GM19351 (cell line): Measurements from ENCODE around the gene EMID1.

Source experiments
- ATAC-seq: cut with Tn5 transposase; IDR thresholded peaks from one replicate; pipeline ENCODE4 v1.9.1; 2021; ENCODE audit warnings: mild to moderate bottlenecking, moderate library complexity; ENCODE audit not compliant: unreplicated experiment

The EMID1 gene

DNA sequence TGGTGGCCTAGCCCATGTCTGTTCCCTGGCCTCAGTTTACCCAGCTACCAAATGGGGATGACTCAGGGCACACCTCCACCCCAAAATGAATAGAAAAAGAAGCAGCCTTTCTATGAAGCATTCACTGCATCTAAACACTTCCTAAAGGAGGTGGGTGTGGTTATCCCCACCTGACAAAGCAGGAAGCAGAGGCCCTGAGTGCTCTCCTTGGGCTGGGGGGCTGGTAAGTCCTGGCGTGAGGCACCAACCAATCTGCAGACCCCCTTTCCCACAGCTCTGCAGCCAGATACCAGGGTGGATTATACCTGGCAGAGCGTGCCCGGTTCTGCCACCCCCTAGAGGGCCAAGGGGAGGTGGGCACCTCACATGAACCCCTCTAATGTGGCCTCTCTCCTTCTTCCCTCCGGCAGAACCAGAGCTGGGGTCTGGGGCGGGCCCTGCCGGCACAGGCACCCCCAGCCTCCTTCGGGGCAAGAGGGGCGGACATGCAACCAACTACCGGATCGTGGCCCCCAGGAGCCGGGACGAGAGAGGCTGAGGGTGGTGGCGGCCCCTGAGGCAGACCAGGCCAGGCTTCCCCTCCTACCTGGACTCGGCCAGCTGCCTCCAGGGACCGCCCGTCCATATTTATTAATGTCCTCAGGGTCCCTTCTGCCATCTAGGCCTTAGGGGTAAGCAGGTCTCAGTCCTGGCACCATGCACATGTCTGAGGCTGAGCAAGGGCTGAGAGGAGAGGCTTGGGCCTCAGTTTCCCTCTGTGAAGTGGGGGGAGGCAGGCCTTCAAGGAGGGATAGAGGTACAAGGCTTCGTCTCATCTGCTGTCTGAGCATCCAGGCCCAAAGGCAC, 52.9 kb downstream of the EMID1 start:
- ATAC-seq, result no peak

DNA sequence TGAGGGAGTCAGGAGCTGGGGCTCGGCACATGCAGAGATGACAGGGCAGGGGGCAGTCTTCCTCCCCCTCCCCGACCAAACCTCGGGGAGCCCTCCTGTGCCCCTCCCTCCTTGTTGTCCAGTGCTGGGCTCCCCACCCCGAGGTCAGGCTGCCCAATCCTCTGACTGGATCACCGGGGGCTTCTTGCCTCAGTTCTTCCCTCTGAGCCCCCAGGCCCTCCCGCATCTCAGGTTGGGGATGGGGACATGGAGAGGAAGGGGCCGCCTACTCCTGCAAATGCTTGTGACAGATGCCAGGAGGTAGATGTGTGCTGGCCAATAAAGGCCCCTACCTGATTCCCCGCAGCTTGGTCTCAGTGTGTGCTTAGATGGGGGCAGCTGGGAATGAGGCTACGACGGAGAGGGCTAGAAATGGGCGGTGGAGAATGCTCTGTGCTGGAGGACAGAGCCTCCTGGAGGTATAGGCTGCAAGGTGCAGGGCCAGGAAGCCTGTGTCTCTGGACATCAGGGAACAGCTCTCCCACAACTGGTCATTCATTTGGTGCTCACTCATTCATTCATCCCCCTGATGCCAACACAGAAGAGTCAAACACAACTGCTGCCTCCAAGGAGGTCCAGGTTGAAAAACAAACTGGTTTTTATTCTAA, 53.7 kb downstream of the EMID1 start:
- ATAC-seq, result no peak

DNA sequence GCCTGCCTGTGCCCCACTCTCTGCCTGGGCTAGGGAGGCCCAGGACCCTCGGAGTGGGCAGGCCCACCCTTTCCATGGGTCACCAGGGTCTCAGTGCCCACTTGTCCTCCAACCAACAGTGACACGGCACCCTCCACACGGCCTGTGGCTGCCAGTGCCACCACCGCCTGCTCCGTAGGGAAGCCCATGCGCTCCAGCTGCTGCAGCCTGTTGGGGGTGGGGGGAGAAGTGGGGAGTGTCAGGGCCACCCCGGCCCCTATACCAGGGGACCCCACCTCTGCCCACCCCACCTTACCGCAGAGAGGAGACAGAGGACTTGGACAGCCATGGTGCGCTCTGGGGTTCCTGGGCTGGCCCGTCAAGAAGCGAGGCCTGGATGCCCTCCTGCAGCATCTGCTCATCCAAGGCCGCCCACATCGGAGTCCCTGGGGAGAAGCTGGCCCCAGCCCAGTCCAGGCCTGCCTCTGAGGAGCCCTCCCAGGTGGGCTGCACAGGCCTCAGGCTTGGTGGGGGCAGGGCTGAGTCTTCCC, 54.4 kb downstream of the EMID1 start:
- ATAC-seq, result no peak

DNA sequence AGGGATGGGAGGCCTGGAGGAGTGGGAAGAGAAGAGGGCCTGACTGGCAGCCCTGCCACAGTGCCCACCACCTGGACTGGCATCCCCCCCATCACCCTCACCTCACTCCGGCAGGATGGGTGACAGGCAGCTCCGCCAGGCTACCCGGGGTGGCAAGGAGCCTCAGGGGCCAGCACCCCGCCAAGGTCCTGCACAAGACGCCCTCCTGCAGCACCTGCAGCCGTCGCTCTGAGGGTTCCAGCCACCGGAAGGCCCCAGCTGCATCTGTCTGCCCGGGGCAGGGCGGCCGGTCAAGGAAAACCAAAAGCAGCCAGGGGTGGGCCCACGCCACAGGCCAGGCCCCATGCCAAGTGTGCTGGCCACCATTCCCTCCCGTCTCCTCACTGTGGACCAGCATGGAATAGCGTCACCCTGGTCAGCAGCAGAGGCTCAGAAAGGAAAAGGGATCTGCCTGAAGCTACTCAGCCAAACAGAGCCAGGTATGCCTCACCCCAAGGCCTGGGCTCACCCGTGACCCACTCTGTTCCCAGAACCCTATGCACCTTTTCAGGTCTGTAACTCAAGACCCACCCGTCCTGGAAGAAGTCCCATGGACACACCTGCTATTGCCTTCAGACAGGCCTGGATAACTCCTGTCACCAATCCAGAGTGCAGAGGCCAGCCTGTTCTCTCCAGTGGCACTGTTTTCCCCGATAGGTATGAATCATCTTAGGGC, 55.1 kb downstream of the EMID1 start:
- ATAC-seq, result no peak

DNA sequence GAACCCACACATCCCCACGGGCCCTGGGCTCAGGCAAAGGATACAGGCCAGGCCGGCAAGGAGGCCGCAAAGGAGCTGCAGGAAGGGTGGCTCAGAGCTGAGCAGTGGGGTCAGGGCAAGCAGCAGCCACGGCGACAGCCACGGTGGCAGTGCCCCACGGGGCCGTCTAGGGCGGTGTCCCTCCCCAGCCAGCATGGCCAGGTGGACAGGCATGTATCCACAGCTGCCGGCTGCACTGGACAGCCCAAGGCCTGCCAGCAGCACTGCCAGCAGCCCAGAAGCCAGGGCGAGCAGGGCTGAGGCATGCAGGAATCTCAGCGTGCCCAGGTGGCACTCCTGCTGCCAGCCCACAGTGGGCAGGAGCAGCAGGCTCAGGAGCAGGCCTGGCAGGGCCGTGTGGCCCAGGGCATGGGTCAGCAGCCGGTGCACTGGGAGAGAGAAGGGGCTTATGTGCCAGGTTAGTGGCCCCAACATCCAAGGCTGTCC, 58.1 kb downstream of the EMID1 start:
- no peak for ATAC-seq

DNA sequence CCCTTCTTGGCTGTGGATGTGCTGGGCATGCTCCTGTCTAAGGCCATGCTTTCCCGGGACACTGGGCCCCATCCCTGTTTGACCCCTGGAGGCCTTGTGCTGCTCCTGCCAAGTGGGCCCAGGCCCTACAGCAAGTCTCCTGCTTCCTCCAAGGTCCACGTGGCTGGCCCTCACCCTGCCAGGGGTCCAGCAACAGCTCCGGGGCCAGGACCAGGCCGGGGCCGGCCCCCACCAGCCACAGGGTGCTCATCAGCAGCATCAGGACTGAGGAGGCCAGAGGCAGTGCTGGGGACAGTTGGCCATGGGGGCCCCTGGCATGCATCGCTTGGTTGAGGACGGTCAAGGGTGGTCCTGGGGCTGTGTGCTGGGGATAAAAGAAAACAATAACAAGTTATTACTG, 59.6 kb downstream of the EMID1 start:
- no peak for ATAC-seq

DNA sequence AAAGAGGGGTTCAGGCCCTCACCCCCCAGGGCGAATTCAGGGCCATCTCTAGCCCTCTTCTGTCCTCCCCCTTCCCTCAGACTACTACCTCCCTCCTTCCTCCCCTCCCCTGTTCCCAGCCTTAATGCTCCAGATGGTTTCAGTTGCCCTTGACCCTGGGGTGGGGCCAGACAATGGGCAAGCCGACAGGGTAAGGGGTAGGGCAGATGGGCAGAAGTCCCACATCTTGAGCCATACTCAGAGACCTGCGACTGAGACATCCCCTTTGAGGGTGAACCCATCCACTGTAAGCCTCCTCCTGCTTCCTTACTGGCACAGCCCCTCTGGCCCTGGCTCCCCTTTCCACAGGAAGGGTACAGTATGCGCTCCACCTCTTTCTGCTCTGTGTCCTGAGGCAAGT, 60.2 kb downstream of the EMID1 start:
- ATAC-seq, result no peak

DNA sequence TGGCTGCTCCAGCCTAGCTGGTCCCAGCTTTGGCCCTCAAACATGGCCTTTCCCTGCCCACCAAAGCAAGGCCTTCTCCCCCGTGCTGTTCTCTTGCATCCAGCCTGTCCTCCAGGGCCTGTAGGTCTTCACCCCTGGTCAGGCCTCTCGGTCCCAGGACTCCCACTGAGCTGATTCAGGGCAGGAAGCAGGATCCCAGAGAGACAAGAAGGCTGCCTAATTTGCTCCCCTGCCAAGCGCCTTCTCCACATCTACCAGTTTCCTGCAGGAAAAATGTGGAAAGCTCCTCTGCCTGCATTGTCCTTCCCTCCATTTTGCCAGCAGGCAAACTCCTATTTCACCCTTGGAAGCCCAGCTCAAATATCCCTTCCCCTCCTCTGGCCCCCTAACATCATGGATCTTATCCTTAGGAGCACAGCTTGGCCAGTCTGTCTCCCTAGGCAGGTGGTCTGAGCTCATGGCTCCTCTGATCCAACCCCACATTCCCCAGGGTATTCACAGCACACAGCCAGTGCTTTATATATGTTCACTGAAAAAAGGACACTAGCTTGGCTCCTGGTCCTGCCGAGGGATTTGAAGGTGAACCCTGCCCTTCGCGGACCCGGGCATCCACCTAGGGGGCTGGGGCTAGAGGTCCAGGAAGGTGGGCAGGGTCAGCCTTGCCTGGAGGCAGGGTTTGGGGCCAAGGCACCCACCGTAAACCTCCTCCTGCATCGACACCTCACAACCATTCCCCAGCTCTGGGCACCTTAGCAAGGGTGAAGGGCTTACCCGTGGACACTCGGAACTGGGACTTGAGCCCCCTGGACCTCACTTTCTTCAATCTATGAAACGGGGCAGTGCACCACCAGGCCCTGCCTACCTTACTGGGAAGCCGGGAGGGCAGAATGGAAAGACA, 61.1 kb downstream of the EMID1 start:
- no peak for ATAC-seq

DNA sequence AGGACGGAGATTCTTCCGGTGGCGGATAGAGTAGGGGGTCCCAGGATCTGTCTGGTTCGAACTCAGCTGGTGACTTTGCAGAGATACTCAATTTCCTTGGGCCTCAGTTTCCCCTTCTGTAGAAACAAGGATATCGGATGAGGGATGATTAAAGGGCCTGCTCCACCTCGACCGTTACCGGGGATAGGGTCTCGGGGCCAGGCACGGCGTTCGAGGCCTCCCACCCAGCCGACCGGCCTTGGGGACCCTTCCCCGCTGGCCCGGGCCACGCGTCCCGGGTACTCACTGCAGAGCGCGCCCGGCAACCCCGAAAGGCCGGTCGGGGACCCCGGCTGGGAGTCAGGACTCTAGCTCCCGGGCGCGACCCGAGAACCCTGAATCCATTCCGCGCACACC, 61.8 kb downstream of the EMID1 start:
- ATAC-seq, result no peak

DNA sequence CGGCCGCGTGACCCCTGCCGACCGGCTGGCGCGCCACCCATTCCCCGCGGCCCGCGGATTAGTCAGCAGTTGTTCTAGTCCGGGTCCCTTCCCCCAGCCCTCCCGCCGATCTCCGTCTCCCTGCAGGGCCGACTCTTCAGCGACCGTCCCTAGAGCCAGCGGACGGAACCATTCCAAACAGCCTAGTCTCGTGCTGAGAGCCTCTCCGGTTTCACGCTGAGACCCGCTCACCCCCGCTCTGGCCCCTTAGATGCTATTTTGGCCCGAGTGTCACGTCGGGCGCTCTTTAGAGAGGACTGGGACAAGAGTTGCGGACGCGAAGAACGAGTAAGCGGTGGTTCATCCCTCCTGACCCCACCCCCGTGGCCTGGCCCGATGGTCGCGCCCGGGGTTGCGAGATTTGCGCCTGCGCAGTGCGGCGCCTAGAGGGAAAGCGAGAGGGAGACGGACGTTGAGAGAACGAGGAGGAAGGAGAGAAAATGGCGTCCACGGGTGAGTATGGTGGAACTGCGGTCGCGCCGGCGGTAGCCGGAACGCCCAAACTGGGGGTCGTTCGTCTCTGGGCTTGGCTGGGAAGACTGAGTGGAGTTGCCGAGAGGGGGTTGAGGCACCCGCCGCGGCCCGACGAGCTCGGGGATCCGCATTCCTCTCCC, 62.3 kb downstream of the EMID1 start, which contains the start of the genes EWSR1 and RHBDD3:
TSS of gene EWSR1 (plus strand) at position 411 of the 653 bp plus-strand sequence. CDS start at position 480, 69 bp downstream.
TSS of gene RHBDD3 (minus strand) at position 124 of the 653 bp plus-strand sequence. CDS start 2,355 bp downstream, outside the sequence.
- peak; percentile 75 for ATAC-seq

DNA sequence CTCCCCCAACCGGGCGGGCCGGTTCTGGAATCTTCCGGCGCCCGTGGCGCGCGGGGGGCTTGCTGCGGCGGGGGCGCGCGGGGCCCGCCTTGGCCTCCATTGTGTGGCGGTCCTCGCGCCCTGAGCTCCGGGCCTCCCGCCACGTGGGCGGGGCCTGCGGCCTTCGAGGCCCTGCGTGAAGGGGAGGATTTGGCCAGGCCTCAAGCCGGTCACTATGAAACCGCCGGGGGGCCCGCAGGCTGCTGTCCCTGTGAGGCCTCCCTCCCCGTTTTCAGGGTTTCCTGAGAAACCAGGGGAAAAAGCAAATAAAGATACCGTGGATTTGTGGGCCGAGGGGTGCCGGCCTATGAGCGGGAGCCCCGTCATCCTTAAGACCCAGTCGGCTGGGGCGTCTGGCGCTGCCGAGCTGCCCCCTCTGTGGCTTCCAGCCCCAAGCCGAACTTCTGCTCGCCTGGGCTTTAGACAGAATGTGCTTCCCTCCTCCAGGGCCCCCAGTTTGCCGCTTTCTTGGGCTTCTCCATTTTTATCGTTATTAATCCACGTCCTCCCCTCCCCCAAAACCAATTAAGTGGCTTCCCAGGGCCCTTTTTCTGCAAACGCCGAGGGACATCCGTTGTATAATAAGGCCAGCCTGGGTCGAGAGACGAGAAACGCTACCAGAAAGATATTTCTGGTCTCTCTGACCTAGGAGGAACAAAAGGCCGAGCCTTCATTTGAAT, 63.0 kb downstream of the EMID1 start:
- peak; percentile 31 for ATAC-seq

DNA sequence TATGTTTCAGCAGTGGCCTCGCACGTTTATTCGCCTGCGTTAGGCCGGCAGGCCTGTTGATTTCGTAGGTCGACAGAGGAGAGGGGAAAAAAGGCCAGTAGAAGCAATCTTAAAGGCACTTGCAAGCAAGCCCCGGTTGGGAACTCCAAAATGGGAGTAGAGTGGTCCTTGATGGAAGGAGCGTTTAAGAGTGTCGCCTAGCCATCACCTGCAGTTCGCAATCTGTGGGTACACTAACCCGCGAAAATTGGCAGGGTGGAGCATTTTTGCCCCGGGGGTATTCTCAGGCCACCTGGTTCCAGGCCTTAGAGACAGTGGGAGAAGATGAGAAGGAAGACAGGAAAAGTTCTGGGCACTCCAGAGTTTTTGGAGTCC, 63.5 kb downstream of the EMID1 start:
- no peak for ATAC-seq

DNA sequence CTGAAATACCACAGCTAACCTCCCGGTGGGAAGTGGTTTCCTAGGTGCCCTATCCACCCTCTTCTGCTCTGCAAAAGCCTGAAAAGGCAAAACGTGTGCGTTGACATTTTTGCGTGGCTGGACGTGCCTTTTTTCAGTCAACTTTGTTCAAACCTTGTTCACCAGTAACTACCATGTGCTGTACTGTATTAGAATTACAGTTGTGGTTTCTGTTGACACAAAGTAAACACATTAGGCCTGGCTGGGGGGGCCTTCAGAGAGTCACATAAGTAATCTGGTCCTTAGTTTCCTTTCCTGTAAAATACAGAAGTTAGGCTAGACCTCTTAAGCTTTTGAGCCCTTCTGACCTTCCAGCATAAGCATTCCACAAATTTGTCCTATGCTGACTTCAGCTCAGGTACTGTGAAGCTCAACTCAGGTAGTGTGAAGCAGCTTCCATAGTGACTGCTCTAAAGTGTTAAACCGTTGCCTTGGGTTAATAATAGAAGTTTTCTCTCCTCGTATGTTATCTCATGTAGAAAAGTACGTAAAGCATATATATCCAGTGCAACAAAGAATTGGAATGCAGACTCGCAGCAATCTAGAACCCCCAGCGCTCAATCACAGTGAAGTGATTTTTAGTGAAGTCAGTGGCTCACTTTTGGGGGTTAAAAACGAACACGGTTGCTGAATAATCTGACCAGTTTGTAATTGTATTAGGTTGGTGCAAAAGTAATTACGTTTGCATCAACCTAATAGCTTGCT, 64.2 kb downstream of the EMID1 start:
- no peak for ATAC-seq

DNA sequence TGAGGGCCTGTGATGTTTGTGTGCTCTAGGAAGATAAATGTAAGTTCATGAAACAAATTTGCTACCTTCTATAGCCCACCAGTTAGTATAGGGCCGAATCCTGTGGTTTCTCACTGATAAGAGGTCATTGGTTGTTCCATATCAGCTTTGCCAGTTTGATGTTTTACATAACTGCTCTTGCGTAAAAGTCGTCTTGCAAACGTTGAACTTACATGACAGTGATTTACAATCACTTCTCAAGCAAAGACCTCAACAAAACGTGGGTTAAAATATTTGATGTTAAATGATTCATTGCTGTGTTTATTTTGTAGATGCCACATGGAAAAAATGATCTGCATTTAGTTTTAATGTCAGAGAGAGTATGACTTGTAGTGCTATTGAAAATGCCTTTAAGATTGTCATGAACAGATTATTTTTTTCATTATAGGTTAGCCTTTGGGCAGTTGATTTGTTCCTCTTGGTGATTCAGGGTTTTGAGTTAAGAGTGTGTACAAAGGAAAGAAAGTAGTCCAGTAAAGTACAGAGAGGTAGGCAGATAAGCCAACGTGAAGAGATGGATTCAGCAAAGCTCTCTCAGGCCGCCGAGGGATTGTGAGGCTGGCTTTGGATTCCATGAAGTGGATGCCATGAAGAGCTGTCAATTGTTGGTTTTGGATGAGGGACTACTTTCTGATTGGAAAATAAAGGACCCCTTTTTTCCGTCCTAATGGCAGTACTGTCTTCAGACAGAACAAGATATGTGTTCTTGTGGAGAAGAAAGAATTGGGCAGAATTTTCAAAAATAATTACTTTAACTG, 65.0 kb downstream of the EMID1 start:
- ATAC-seq, result no peak

DNA sequence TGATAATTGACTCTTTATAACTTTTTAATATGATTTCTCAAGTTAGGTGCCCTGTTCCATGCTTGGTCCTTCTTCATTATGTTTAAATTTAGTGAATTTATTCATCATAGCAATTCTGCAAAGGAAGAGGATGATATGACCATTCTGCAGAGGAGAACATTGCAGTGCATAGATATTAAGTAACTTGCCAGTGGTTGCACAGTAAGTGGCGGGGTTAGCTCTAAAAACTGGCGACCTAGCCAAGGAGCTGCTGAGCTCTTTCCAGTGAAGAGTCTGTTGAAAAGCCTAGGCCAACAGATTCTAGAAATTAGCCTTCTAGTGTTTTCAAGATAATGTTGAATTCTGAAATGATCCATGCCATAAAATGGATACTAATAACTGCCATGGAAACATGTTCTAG, 66.9 kb downstream of the EMID1 start:
- ATAC-seq, result no peak

DNA sequence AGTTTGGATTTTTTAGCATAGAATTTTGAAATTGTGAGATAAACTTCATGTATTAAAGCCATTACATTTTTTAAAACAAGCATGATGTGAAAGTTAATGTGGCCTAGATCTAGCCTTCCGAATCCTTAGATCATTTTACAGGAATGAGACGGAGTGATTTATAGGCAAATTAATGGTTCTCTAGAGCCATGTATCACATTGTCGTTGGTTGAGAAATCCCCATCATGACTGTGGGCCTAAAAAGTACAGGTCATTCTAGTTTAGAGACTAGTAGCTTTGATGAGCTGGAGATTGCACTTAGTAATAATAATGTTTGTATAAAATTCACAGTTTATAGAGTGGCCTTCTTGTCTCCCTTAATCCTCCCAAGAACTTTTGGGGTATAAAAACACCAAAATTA, 69.5 kb downstream of the EMID1 start:
- no peak for ATAC-seq

DNA sequence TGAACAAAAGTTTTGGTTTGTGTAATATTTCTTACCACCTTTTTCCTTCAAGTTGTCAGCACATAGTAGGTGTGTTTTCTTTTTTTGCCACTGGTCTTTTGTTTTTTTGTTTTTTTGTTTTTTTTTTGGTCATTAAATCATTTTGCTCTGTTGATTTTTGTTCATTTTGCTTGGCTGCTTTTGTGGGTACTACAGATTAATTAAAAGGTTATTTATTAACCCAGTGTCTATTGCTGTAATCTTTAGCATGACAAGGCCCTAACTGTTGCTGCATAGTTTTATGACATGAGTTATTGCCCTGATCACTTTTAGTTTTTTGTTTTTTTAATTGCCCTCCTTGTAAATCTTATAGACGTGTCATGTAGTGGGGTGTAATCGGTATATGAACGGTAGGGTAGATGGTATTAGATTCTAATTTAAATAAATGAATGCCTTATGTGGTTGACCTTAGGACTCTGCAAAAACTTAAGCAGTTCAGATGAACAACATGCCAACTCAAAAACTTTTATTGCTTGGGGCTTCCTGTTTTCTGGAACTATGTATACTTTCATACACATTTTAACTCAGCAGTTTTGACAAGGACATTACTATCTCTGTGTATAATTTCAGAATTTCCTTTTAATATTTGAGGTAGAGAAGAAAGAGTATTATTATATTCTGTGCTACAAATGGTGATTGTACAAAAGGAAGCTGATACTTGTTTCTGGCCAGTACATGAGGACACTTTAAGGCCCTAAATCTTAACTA, 70.3 kb downstream of the EMID1 start:
- ATAC-seq, result no peak
